H1 (cell line): Measurements from ENCODE around the gene SIX4. TPM values are rescaled to one million over a fixed set of nuclear protein-coding genes. Genes with fewer than 3 reads are reported as not detected.

Experiments used
- CHD1 ChIP-seq: IDR thresholded peaks from 2 replicates; pipeline ENCODE4 v1.6.1; 2012; ENCODE audit warnings: low read depth, low read length, improper control_type of control experiment
- CREB1 ChIP-seq: IDR thresholded peaks from 2 replicates; pipeline ENCODE4 v1.6.1; 2012; ENCODE audit warnings: inconsistent platforms
- POLR2A ChIP-seq, 2 experiments: IDR thresholded peaks; 1 replicate in 1 of 2; 2 replicates in 1 of 2; pipeline ENCODE4 v1.6.1; 2011; ENCODE audit warnings: low read depth in 2 of 2, low read length in 2 of 2, mild to moderate bottlenecking in 2 of 2; ENCODE audit errors: control extremely low read depth in 1 of 2
- SIN3A ChIP-seq, 2 experiments: IDR thresholded peaks in 1 of 2; conservative IDR thresholded peaks in 1 of 2; 2 replicates each; pipeline ENCODE4 v1.6.1; 2011 to 2012; ENCODE audit warnings: low read length in 2 of 2, improper control_type of control experiment in 1 of 2, low read depth in 1 of 2, mild to moderate bottlenecking in 1 of 2
- polyA plus RNA-seq, 7 experiments: library from polyadenylated mRNA; depleted of rRNA in 3 of 7; stranded (reverse) in 5 of 7; unstranded in 2 of 7; fragments of >200 nt in 5 of 7; fragments of 200-250 nt in 2 of 7; gene quantifications; 1 replicate in 5 of 7; 2 replicates in 1 of 7; 4 replicates in 1 of 7; pipeline versions ENCODE4 v1.2.1 to v1.2.3, GENCODE V29; 2011 to 2013; ENCODE audit warnings: missing spikeins in 2 of 7, mixed read lengths in 2 of 7
- total RNA-seq: library from RNA; stranded (reverse); fragmentation: NEBNext Ultra II Directional; extraction: Animal tissue kit (Norgen Biotek cat#: 25700); gene quantifications from 2 replicates; pipeline ENCODE4 v1.2.1, GENCODE V29; 2021
- TF ChIP-seq, protein P1 (sequence below): fragments of 300-600 bp; sonication (generic); IDR thresholded peaks from 2 replicates; pipeline ENCODE4 v1.7.1; 2012; ENCODE audit warnings: low read length, moderate library complexity, mild to moderate bottlenecking, inconsistent platforms; ENCODE audit not compliant: insufficient replicate concordance
- TF ChIP-seq, protein P2 (sequence below): IDR thresholded peaks from 2 replicates; pipeline ENCODE4 v1.6.1; 2012; ENCODE audit warnings: inconsistent platforms
- TF ChIP-seq, protein P3 (sequence below): IDR thresholded peaks from 2 replicates; pipeline ENCODE4 v1.6.1; 2012; ENCODE audit warnings: low read length, inconsistent platforms

SIX4 gene
- total and polyA plus RNA-seq, 2 of the 8 experiments (the other 6 are each of a cell fraction or from before 2014, with no cell fraction given): 9.0 to 38.9 TPM

DNA sequence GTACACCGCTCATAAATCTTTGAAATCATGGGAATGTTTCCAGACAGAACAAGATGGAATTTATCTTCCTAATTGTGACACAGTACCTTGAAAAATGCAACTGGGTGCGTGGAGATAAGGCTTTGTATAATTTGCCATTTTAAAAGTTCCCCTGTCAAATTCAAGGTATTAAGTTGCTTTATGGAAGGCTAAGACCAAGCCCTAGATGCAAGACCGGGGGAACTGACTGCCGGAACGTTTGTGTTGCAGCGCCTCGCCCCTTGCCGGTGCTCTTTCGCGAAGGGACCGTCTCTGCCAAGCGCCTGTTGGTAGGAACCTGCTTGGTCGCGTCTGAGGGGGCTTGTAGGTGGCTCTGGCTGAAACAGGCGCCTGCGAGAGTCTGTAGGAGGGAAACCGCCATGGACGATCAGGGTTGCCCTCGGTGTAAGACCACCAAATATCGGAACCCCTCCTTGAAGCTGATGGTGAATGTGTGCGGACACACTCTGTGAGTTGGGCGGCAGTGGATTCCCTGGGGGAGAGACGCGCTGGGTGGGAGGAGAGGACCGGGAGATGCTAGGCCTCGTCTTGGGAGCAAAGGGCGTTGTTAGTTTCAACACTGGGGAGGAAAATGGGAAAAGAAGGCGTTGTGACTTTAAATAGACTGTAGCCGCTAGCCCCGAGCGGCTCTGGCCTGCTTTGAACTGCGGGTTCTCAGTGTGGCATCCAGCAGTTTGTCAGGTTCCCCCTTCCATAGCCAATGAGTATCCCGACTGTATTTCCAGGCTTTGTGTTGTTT lies 10.5 kb upstream of the SIX4 start, which contains the start of gene MNAT1 (continued):
- TF ChIP-seq, protein P1, sequence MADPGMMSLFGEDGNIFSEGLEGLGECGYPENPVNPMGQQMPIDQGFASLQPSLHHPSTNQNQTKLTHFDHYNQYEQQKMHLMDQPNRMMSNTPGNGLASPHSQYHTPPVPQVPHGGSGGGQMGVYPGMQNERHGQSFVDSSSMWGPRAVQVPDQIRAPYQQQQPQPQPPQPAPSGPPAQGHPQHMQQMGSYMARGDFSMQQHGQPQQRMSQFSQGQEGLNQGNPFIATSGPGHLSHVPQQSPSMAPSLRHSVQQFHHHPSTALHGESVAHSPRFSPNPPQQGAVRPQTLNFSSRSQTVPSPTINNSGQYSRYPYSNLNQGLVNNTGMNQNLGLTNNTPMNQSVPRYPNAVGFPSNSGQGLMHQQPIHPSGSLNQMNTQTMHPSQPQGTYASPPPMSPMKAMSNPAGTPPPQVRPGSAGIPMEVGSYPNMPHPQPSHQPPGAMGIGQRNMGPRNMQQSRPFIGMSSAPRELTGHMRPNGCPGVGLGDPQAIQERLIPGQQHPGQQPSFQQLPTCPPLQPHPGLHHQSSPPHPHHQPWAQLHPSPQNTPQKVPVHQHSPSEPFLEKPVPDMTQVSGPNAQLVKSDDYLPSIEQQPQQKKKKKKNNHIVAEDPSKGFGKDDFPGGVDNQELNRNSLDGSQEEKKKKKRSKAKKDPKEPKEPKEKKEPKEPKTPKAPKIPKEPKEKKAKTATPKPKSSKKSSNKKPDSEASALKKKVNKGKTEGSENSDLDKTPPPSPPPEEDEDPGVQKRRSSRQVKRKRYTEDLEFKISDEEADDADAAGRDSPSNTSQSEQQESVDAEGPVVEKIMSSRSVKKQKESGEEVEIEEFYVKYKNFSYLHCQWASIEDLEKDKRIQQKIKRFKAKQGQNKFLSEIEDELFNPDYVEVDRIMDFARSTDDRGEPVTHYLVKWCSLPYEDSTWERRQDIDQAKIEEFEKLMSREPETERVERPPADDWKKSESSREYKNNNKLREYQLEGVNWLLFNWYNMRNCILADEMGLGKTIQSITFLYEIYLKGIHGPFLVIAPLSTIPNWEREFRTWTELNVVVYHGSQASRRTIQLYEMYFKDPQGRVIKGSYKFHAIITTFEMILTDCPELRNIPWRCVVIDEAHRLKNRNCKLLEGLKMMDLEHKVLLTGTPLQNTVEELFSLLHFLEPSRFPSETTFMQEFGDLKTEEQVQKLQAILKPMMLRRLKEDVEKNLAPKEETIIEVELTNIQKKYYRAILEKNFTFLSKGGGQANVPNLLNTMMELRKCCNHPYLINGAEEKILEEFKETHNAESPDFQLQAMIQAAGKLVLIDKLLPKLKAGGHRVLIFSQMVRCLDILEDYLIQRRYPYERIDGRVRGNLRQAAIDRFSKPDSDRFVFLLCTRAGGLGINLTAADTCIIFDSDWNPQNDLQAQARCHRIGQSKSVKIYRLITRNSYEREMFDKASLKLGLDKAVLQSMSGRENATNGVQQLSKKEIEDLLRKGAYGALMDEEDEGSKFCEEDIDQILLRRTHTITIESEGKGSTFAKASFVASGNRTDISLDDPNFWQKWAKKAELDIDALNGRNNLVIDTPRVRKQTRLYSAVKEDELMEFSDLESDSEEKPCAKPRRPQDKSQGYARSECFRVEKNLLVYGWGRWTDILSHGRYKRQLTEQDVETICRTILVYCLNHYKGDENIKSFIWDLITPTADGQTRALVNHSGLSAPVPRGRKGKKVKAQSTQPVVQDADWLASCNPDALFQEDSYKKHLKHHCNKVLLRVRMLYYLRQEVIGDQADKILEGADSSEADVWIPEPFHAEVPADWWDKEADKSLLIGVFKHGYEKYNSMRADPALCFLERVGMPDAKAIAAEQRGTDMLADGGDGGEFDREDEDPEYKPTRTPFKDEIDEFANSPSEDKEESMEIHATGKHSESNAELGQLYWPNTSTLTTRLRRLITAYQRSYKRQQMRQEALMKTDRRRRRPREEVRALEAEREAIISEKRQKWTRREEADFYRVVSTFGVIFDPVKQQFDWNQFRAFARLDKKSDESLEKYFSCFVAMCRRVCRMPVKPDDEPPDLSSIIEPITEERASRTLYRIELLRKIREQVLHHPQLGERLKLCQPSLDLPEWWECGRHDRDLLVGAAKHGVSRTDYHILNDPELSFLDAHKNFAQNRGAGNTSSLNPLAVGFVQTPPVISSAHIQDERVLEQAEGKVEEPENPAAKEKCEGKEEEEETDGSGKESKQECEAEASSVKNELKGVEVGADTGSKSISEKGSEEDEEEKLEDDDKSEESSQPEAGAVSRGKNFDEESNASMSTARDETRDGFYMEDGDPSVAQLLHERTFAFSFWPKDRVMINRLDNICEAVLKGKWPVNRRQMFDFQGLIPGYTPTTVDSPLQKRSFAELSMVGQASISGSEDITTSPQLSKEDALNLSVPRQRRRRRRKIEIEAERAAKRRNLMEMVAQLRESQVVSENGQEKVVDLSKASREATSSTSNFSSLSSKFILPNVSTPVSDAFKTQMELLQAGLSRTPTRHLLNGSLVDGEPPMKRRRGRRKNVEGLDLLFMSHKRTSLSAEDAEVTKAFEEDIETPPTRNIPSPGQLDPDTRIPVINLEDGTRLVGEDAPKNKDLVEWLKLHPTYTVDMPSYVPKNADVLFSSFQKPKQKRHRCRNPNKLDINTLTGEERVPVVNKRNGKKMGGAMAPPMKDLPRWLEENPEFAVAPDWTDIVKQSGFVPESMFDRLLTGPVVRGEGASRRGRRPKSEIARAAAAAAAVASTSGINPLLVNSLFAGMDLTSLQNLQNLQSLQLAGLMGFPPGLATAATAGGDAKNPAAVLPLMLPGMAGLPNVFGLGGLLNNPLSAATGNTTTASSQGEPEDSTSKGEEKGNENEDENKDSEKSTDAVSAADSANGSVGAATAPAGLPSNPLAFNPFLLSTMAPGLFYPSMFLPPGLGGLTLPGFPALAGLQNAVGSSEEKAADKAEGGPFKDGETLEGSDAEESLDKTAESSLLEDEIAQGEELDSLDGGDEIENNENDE: no peak
- TF ChIP-seq CREB1: peak; percentile 72
- peak; percentile 83 to 84; a peak in 3 of 4 replicates for TF ChIP-seq SIN3A (conservative IDR thresholded peaks at IDR 0.05 in 1 of 2, IDR thresholded peaks at IDR 0.05 in 1 of 2; ENCODE audit: low read depth in 1 of 2, low read length in 2 of 2)
- TF ChIP-seq, protein P2, sequence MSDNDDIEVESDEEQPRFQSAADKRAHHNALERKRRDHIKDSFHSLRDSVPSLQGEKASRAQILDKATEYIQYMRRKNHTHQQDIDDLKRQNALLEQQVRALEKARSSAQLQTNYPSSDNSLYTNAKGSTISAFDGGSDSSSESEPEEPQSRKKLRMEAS: peak; percentile 77
- TF ChIP-seq, protein P3, sequence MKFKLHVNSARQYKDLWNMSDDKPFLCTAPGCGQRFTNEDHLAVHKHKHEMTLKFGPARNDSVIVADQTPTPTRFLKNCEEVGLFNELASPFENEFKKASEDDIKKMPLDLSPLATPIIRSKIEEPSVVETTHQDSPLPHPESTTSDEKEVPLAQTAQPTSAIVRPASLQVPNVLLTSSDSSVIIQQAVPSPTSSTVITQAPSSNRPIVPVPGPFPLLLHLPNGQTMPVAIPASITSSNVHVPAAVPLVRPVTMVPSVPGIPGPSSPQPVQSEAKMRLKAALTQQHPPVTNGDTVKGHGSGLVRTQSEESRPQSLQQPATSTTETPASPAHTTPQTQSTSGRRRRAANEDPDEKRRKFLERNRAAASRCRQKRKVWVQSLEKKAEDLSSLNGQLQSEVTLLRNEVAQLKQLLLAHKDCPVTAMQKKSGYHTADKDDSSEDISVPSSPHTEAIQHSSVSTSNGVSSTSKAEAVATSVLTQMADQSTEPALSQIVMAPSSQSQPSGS: peak; percentile 42; the same call in 1 of the 2 replicates
- no peak for TF ChIP-seq CHD1
- peak; percentile 72 to 95 for TF ChIP-seq POLR2A (IDR thresholded peaks at IDR 0.05; ENCODE audit: control extremely low read depth in 1 of 2, low read depth in 2 of 2, low read length in 2 of 2)
